Measurements from ENCODE around the gene BCAM.

GRCh38 chr19:44794610-44795009 lies 14.3 kb upstream of the BCAM start:
- TF ChIP-seq CTCF (IDR thresholded peaks at IDR 0.05; ENCODE audit: poor library complexity, severe bottlenecking) (no peak), POLR2AphosphoS5 (IDR thresholded peaks at IDR 0.05) (no peak), MXI1 (conservative IDR thresholded peaks at IDR 0.05; ENCODE audit: poor library complexity, severe bottlenecking) (no peak), EZH2 (IDR thresholded peaks at IDR 0.05; ENCODE audit: borderline replicate concordance, insufficient read depth, low read length, poor library complexity, severe bottlenecking) (no peak), REST (IDR thresholded peaks at IDR 0.05; ENCODE audit: borderline replicate concordance) (no peak)

All from neural cell (in vitro differentiated cells).